ENCODE results near the gene ADCY9. TPM values are rescaled to one million over a fixed set of nuclear protein-coding genes. Genes with fewer than 3 reads are reported as not detected.

ADCY9 gene
- total and polyA plus RNA-seq, 10 donors, result 0.70 to 23.0 (median 11.8) TPM

DNA sequence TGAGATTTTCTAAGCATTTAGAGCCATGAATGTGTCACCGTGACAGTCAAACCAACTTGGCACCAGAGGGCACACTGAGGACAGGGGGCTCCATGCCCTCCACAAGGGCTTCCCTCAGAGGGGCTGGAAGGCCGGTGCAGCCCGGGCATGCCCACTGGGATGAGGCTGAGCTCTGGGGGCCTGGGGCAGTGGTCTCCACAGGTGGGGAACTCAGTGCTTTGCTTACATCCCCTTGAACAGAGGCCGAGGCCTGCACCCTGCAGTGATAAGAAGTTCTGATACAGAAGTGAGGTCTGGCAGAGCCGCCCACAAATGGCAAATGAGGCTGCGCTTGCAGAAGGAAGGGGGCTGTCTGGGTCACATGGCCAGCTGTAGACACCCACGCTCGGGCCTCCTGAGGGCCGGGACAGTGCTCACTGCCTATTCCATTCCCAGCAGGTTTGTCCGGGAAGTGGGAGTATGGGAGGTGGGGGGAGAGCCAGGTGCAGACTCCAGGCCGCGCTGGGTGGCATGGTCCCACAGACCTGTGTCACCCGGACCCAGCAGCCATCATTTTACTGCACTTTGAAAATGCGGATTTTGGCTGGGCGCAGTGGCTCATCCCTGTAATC, 118.9 kb downstream of the ADCY9 start:
- WGBS, 5 donors, result 92 to 98% (median 94%) methylated on average over 6 to 15 of the region's 15 CpGs
- H3K9me3 ChIP-seq, result no peaks in the 10 kb centered on the region
- TF ChIP-seq POLR2A (IDR thresholded peaks at IDR 0.05) (no peak), POLR2AphosphoS5 (IDR thresholded peaks at IDR 0.05) (no peak)
- TF ChIP-seq, protein P1, sequence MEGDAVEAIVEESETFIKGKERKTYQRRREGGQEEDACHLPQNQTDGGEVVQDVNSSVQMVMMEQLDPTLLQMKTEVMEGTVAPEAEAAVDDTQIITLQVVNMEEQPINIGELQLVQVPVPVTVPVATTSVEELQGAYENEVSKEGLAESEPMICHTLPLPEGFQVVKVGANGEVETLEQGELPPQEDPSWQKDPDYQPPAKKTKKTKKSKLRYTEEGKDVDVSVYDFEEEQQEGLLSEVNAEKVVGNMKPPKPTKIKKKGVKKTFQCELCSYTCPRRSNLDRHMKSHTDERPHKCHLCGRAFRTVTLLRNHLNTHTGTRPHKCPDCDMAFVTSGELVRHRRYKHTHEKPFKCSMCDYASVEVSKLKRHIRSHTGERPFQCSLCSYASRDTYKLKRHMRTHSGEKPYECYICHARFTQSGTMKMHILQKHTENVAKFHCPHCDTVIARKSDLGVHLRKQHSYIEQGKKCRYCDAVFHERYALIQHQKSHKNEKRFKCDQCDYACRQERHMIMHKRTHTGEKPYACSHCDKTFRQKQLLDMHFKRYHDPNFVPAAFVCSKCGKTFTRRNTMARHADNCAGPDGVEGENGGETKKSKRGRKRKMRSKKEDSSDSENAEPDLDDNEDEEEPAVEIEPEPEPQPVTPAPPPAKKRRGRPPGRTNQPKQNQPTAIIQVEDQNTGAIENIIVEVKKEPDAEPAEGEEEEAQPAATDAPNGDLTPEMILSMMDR (IDR thresholded peaks at IDR 0.05 in 8 of 11, conservative IDR thresholded peaks at IDR 0.05 in 3 of 11), result no peak

DNA sequence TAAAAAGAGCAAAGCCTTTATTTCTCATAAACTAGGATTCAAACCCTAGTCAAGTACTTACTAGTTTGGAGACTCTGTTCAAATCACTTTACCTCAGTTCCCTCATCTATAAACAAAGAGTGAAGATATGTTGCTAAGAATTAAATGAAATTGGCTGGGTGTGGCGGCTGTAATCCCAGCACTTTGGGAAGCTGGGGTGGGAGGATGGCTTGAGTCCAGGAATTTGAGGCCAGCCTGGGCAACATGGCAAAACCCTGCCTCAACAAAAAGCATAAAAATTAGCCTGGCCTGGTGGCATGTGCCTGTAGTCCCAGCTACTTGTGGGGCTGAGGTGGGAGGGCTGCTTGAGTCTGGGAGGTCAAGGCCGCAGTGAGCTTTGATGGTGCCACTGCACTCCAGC, 121.2 kb downstream of the ADCY9 start:
- Histone ChIP-seq H3K4me1 (peaks cover 0 to 12% (median 3%) of the 10 kb centered on the region in 6 donors), H3K4me3 (no peak overlapping the region), H3K36me3 (peaks cover 0 to 19% (median 0%) of the 10 kb centered on the region in 6 donors), H3K27me3 (replicated peaks in 1 of 7) (no peaks in the 10 kb centered on the region), H3K27ac (no peak overlapping the region), H3K9me3 (no peaks in the 10 kb centered on the region)
- TF ChIP-seq POLR2AphosphoS5 (IDR thresholded peaks at IDR 0.05) (no peak), POLR2A (IDR thresholded peaks at IDR 0.05) (no peak)
- TF ChIP-seq, protein P1 (IDR thresholded peaks at IDR 0.05 in 8 of 11, conservative IDR thresholded peaks at IDR 0.05 in 3 of 11), result no peak
- intact Hi-C loops (cut with DNase I; ENCODE audit: low total_unique reads), result no loop called here
- WGBS, 5 donors, result 43 to 50% (median 48%) methylated on average over 2 of the region's 2 CpGs
- DNase-seq, result no peak

More for the DNA sequence above, 118.9 kb downstream of the ADCY9 start:
- intact Hi-C loops (cut with DNase I; ENCODE audit: low total_unique reads), result no loop called here
- Histone ChIP-seq H3K4me3 (no peak overlapping the region), H3K27me3 (replicated peaks in 1 of 7) (no peaks in the 10 kb centered on the region), H3K36me3 (peaks cover 0 to 8% (median 0%) of the 10 kb centered on the region in 6 donors), H3K27ac (no peak overlapping the region), H3K4me1 (peaks cover 0 to 18% (median 6%) of the 10 kb centered on the region in 6 donors)
- no peak for DNase-seq

DNA sequence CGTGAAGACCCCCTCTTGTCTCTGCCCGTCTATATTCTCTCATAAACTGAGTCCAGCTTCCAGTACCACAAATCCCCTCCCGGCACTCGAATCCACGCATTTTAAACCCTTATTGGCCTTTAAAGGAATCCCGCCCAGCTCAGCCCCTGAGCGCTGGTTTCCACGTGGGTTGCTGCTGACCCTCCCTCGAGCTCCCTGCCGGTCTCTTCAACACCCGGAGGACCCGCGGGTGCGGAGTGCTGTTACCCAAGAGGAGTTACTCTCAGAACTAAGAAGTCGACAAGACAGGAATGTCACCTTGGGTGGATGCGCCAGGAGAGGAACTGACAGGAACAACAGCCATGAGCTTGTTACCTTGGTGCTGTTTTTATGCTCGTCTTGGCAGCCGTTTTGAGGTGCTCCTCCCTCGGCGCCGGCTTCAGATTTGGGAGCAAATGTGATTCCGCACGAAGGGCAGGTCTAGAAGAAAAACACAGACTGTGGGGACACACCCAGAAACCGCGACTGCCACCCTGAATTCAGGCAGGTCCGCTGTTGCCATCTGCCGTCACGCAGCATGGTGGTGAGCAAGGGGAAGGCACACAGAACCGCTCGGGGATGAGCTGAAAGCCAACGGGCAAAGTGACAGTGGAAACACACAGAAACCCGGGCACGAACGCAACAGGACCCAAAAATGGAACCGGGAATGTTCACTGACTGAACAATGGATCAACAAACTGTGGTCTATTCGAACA, 123.0 kb downstream of the ADCY9 start:
- H3K4me1 ChIP-seq, result no peaks in the 10 kb centered on the region
- H3K4me3 ChIP-seq, result no peak overlapping the region
- H3K27me3 ChIP-seq (replicated peaks in 1 of 7), result no peaks in the 10 kb centered on the region
- TF ChIP-seq, protein P1 (IDR thresholded peaks at IDR 0.05 in 8 of 11, conservative IDR thresholded peaks at IDR 0.05 in 3 of 11), result no peak
- TF ChIP-seq POLR2A (IDR thresholded peaks at IDR 0.05) (no peak), POLR2AphosphoS5 (IDR thresholded peaks at IDR 0.05) (no peak)
- DNase-seq, result no peak
- 90 to 94% (median 93%) methylated on average over 36 of the region's 36 CpGs for WGBS, 5 donors
- H3K27ac ChIP-seq, result no peak overlapping the region
- H3K9me3 ChIP-seq, result no peaks in the 10 kb centered on the region
- H3K36me3 ChIP-seq, result peaks cover 0 to 31% (median 0%) of the 10 kb centered on the region in 6 donors
- intact Hi-C loops (cut with DNase I; ENCODE audit: low total_unique reads), result no loop called here

Measured in spleen (tissue), 11 donors.